ENCODE data around the gene AUH. TPM values are rescaled to one million over a fixed set of nuclear protein-coding genes. Genes with fewer than 3 reads are reported as not detected.

Gene AUH
- total RNA-seq, 2 donors from 2014 or later = 58.0 to 76.1 TPM

- WGBS = 96% methylated on average over 4 of the region's 4 CpGs
- H3K36me3 ChIP-seq = no peaks in the 10 kb centered on the region
- intact Hi-C loops (cut with DNase I) = loop anchor here (5.0 to 10.0 kb wide), 5 partner anchors 58 to 755 kb away; partner anchors contain the start of gene AUH
- no peak overlapping the region for H3K4me3 ChIP-seq
- H3K27me3 ChIP-seq (replicated peaks; ENCODE audit: insufficient read depth) = no peaks in the 10 kb centered on the region
- no peak for TF ChIP-seq POLR2A (IDR thresholded peaks at IDR 0.05)
- TF ChIP-seq POLR2AphosphoS5 (IDR thresholded peaks at IDR 0.05) = no peak
- TF ChIP-seq CTCF (IDR thresholded peaks at IDR 0.05) = no peak
- peaks cover 10% of the 10 kb centered on the region for H3K4me1 ChIP-seq (replicated peaks)
- H3K27ac ChIP-seq = no peak overlapping the region
- no peaks in the 10 kb centered on the region for H3K9me3 ChIP-seq
- DNase-seq (ENCODE audit: low spot score) = no peak
Measured at GRCh38 chr9:91190062-91190461, 171.7 kb downstream of the AUH start.

GRCh38 chr9:91188719-91189590, 172.8 kb downstream of the AUH start:
- WGBS = 95% methylated on average over 11 of the region's 11 CpGs

GRCh38 chr9:91187965-91188344, 173.8 kb downstream of the AUH start:
- H3K27ac ChIP-seq = no peak overlapping the region
- TF ChIP-seq POLR2A (IDR thresholded peaks at IDR 0.05) = no peak
- TF ChIP-seq POLR2AphosphoS5 (IDR thresholded peaks at IDR 0.05) = no peak
- TF ChIP-seq CTCF (IDR thresholded peaks at IDR 0.05) = no peak
- peaks cover 10% of the 10 kb centered on the region for H3K4me1 ChIP-seq (replicated peaks)
- intact Hi-C loops (cut with DNase I) = no loop called here
- no peak overlapping the region for H3K4me3 ChIP-seq
- H3K9me3 ChIP-seq = no peaks in the 10 kb centered on the region
- no peaks in the 10 kb centered on the region for H3K36me3 ChIP-seq
- no peak for DNase-seq (ENCODE audit: low spot score)
- no peaks in the 10 kb centered on the region for H3K27me3 ChIP-seq (replicated peaks; ENCODE audit: insufficient read depth)
- WGBS = 75% methylated on average over 2 of the region's 2 CpGs

More at GRCh38 chr9:91188719-91189590, 172.8 kb downstream of the AUH start:
- intact Hi-C loops (cut with DNase I) = no loop called here
- no peaks in the 10 kb centered on the region for H3K27me3 ChIP-seq (replicated peaks; ENCODE audit: insufficient read depth)
- peaks cover 10% of the 10 kb centered on the region for H3K4me1 ChIP-seq (replicated peaks)
- no peak for DNase-seq (ENCODE audit: low spot score)
- no peak overlapping the region for H3K27ac ChIP-seq
- TF ChIP-seq POLR2AphosphoS5 (IDR thresholded peaks at IDR 0.05) = no peak
- TF ChIP-seq CTCF (IDR thresholded peaks at IDR 0.05) = no peak
- no peak for TF ChIP-seq POLR2A (IDR thresholded peaks at IDR 0.05)
- no peak overlapping the region for H3K4me3 ChIP-seq
- no peaks in the 10 kb centered on the region for H3K36me3 ChIP-seq
- no peaks in the 10 kb centered on the region for H3K9me3 ChIP-seq

GRCh38 chr9:91187311-91187964, 174.3 kb downstream of the AUH start:
- Histone ChIP-seq H3K27ac (no peak overlapping the region), H3K27me3 (replicated peaks; ENCODE audit: insufficient read depth) (no peaks in the 10 kb centered on the region), H3K9me3 (no peaks in the 10 kb centered on the region), H3K4me1 (replicated peaks) (peaks cover 7% of the 10 kb centered on the region), H3K4me3 (no peak overlapping the region), H3K36me3 (no peaks in the 10 kb centered on the region)
- WGBS = 95% methylated on average over 11 of the region's 11 CpGs
- intact Hi-C loops (cut with DNase I) = no loop called here
- TF ChIP-seq POLR2AphosphoS5 (IDR thresholded peaks at IDR 0.05) = no peak
- no peak for TF ChIP-seq POLR2A (IDR thresholded peaks at IDR 0.05)
- no peak for TF ChIP-seq CTCF (IDR thresholded peaks at IDR 0.05)
- DNase-seq (ENCODE audit: low spot score) = no peak
